GM19351 (cell line): Measurements from ENCODE around the gene OR2C1.

ENCODE experiments used
- ATAC-seq: cut with Tn5 transposase; IDR thresholded peaks from one replicate; pipeline ENCODE4 v1.9.1; 2021; ENCODE audit warnings: mild to moderate bottlenecking, moderate library complexity; ENCODE audit not compliant: unreplicated experiment

OR2C1 gene

DNA sequence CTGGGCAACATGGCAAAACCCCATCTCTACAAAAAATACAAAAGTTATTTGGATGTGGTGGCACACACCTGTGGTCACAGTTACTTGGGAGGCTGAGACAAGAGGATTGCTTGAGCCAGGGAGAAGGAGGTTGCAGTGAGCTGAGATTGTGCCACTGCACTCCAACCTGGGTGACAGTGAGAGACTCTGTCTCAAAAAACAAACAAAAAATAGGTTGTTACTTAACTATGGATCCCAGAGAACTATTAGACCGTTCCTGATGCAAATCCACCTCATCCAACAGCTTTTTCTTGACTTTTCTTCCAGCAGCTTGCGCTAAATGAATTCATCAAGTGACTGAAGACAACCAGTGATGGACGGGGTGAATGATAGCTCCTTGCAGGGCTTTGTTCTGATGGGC, at the start of gene OR2C1:
Gene OR2C1 (plus strand): TSS at position 301 of the 400 bp plus-strand sequence. CDS start 52 bp downstream, at position 353.
- no peak for ATAC-seq

DNA sequence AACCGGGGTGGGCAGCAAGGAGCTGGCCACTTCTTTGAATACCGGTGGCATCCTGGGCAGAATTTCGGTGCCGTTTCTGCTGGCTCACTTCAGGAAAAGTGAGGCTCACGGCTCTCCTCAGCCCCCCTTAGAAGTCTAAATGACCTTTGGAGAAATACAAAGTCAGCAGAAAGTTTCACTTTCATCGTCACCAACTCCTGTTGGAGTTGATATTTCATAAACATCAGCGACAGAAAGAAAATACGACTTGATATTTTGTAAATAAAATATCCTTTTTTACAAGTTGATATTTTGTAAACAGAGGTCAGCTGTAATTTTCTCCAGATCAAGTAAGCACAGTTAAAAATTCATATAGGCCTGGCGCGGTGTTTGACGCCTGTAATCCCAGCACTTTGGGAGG, 49.6 kb upstream of the OR2C1 start:
- no peak for ATAC-seq

DNA sequence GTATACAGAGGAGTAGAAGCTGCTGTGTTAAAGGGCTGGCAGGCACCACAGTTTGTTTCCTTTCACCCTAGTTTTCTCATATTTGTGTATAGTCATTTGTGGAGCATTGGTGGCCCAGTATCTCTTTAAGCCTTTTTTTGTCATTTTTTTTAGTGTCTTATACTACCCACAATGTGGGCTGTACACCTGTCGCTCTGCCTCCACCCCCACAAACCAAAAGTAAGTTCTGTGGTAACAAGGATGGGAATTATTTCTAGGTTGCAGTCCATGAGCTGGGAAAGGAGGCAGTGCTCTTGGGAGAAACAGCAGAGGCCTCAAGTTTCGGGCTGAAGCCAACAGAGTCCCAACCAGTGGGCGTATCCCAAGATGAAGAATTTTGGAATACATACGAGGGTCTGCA, 44.2 kb upstream of the OR2C1 start:
- ATAC-seq, result no peak

DNA sequence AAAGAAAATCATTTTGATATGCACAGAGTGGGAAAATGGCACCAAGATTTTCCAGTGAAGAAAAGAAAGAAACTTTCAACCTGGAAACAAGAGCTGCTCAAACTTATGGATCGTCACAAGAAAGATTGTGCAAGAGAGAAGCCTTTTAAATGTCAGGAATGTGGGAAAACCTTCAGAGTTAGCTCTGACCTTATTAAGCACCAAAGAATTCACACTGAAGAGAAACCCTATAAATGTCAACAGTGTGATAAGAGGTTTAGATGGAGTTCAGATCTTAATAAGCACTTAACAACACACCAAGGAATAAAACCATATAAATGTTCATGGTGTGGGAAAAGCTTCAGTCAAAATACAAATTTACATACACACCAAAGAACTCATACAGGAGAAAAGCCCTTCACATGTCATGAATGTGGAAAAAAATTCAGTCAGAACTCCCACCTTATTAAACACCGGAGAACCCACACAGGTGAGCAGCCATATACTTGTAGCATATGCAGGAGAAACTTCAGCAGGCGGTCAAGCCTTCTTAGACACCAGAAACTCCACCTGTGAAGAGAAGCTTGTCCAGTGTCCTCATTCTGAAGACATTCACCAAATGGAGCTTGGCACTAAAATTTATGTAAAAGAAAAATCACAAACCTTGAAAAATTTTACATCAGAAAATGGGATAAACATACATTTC, 38.2 kb upstream of the OR2C1 start:
- ATAC-seq, result no peak

DNA sequence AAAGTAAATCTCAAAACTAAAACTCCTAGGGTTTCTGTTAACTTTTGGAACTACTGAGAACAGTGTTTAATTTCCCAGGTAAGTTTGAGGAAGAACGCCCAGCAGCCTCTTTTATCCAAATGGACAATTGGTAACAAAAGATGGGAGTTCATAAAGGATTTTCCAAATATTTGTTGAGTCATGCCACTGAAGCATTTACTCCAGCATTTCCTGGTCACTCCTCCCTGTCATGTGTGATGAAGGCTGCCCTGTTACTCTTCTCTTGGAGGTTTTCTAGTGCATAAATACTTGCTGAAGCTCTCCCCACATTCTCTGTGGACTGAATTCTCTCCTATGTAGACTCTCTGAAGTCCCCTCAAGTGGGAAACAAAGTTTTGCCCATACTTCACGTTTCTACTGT, 33.9 kb upstream of the OR2C1 start:
- ATAC-seq, result no peak

DNA sequence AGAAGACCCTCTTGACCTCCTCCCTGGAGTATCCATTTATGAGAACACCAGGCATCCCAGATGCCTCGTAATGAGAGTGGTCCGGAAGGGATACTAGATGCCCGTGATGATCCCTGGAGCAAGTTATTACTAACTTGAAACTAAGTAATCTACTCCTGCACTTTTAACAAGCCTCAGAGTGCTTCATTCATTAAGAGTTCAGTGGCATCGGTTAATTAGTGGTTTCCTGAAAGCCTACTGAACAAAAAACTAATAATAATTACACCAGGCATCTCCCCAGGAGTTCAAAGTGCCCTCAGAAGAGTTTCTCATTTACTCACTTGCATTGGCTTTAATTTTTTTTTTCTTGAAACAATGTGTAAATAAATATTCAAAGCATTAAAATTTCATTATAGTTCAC, 28.2 kb upstream of the OR2C1 start:
- ATAC-seq, result no peak

DNA sequence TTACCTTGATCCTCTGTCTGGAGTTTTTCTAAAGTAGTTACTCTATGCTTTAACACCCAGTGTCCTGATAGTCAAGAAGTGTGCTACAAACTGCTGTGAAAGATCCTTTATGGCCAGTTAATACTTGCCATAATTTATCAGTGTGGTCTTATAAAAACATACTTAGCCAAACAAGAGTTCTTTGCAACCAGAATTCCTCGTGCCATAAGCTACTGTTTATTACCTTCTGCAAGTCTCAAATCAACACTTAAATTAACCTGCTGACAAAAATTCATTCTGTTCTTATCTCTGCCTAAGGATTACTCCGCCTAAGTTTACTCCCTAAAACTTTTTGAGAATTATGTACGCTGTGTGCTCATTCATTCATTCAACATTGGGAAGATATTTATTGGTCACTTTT, 27.6 kb upstream of the OR2C1 start:
- ATAC-seq, result no peak

DNA sequence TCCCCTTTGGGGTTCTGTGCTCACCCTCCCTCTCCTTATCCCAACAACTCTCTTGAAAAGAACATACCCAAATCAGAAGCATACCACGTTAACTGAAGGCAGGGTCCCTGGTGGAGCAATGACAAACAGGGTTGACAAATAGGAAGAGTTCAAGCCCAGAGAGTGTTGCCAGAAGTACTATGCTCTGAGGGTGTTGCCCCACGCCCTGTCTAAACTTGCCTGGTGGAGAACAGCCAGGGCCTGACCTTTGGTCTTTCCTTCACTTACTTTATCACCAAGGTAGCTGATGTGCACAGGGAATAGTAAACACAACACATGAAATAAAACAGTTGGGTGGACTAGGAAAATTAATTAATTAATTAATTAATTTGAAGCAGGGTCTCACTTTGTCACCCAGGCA, 27.0 kb upstream of the OR2C1 start:
- no peak for ATAC-seq

DNA sequence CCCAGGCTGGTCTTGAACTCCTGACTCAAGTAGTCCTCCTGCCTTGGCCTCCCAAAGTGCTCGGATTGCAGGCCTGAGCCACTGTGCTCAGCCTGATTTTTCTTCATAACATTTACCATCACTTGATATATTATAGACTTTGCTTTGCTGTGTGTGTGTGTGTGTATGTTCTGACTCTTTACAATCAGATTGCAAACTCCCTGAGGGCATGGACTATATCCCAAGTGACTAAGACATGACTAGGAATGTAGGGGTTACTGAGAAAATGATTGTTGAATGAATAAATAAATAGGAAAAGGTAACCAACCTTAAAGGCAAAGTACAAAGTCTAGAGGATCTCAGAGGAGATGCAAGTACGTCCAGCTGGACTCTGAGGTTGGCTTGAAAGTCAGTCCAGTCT, 9.6 kb upstream of the OR2C1 start:
- no peak for ATAC-seq

DNA sequence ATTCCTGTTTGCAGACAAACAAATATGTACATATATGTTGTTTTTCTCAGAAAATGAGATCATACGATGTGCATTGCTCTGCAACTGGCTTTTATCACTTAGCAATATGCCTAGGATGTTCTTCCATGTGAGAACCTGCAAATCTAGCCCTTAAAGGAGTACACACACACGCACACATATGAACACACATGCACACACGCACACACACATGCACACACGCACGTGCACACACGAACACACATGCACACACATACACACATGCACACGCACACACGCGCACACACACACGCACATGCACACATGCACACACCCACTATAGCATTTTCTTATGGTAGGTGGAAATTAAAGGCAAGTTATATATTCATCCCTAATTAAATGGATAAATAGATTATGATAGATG, 8.1 kb upstream of the OR2C1 start:
- no peak for ATAC-seq

DNA sequence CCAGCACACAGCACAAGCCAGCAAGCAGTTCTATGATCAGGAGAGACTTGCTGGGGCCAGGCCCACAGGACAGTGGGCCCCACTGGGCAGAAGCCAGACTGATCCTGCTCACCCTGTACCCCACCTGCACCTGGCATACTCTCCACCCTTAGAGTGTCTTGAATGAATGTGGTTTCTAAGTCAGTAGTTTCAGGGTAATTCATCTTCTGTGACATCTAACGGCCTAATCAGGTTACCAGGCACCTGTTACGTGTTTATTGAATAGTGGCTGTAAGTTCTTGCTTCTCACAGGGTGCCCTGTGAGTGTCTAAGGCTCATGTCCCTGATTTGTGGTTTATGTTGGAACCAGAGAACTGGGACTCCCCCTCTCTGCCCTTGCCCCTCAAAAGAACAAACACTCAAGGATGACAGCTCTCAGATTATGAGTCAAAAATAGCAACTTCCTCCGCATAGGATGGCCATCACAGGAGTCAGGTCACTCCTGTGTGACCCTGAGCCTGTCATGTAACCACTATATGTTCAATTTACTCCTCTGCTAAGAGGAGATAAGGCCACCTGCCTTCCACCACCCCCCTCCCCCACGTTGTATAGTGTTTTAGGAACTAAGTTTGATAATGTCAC, 7.0 kb upstream of the OR2C1 start:
- no peak for ATAC-seq

DNA sequence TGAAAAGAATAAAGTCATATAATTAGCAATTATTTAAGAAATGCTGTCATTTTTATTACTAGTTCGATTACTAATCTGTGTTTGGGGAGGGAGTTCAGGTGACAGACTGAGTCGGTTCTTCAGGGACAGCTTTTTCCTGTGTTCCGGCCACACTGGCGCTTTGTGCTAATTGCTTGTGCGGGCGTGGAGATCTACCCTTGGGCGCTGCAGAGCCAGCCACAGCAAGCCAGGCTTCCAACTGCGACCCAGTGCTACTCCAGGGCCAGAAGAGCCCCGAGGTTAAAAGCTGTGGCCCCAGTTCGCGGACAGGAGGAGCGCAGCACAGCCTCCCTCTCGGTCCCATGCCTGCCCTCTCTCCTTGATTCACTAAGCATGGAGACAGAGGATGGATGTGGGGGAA, 6.5 kb upstream of the OR2C1 start:
- no peak for ATAC-seq

DNA sequence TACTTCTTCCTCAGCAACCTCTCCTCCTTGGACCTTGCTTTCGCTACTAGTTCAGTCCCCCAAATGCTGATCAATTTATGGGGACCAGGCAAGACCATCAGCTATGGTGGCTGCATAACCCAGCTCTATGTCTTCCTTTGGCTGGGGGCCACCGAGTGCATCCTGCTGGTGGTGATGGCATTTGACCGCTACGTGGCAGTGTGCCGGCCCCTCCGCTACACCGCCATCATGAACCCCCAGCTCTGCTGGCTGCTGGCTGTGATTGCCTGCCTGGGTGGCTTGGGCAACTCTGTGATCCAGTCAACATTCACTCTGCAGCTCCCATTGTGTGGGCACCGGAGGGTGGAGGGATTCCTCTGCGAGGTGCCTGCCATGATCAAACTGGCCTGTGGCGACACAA, 429 bp downstream of the OR2C1 start:
- no peak for ATAC-seq

DNA sequence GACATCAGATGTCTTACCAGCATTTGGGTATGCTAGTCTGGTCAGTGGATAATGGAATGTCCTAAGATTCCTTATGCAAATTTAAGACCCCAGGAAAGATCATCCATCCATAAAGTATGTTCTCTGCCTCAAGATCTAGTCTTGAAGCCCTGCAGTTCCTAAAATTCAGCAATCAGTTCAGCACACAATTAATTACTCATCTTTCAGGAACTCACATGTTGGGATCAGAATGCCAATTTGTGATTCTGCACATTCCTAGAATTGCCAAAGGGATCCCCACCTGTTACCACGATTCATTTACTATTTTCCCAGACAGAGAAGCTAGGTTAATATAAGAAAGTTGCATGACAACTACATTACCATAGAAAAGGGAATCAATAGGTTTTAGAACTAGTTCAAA, 3.2 kb downstream of the OR2C1 start:
- ATAC-seq, result no peak

DNA sequence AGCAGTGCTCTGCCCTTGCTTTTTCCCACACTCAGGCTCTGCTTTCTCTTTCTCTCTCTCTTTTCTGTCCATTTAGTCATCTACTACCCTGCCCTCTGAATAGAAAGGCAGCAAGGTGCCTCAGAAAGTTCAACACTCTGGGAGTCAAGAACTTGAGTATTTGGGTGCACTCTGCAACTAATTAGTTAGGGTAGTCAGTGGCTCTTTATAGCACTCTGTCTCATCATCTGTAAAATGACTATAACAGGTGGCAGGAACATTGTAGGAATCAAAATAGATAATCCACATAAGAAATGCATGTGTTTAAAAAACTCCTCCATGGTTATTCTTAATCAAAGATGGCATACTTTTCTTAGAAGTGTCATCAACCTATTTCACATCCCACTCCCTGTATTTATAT, 7.2 kb downstream of the OR2C1 start:
- ATAC-seq, result no peak

DNA sequence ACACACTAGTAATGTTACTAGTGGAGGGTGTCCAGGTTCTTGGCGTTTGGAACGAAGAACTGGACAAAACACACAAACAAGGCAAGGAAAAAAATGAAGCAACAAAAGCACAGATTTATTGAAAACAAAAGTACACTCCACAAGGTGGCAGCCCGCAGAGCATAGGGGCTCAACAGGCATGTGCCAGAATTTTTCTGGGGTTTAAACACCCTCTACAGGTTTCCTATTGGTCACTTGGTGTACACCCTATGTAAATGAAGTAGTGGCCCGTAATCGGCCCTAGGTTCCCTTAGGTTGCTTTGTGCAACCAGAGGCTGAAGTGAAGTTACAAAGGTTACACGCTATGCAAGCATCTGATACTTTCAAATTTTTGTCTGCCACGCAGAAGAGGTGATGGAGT, 8.1 kb downstream of the OR2C1 start:
- no peak for ATAC-seq

DNA sequence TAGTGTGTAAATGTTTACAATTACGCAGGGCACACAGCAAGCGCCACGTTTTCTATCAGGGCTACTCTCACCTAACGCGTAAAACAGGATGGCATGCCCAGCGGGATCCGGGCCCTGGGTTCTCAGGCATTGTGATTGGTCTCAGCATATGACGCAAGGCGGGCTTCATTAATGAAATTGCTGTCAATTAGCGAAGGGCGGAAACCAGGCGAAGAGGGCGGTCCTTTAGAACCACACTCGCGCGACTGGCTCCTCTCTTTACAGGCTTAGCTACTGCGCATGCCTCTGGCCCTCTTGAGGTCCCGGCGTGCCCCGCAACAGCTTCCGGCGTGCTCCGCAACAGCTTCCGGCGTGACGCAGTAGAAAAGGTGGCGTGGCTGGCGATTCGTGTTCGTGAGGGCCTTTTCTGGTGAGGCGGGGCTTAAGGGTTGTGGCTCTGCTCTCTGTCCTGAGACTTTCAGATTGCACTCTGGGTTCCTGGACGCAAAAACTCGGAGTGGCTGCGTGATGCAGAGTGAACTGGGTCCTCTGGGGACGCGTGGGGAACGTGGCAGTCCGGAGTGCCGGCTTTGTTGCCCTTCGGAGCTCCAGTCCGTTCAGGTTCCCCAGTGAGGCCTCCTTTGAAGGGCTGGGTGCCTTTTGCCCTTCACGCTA, 9.2 kb downstream of the OR2C1 start:
- ATAC-seq, result peak; percentile 44

DNA sequence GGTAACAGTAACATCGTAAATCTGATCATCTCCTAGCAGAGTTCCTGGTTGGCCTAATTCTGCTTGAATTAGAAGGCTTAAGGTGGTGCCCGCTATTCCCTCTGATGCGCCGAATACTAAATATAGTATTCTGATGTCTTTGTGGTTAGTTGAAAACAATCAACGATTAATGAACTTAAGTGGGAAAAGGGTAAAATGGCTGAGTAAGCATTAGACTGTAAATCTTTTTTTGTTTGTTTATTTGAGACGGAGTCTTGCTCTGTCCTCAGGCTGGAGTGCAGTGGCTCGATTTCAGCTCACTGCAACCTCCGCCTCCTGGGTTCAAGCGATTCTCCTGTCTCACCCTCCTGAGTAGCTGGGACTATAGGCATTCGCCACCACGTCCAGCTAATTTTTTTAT, 13.4 kb downstream of the OR2C1 start:
- ATAC-seq, result no peak

DNA sequence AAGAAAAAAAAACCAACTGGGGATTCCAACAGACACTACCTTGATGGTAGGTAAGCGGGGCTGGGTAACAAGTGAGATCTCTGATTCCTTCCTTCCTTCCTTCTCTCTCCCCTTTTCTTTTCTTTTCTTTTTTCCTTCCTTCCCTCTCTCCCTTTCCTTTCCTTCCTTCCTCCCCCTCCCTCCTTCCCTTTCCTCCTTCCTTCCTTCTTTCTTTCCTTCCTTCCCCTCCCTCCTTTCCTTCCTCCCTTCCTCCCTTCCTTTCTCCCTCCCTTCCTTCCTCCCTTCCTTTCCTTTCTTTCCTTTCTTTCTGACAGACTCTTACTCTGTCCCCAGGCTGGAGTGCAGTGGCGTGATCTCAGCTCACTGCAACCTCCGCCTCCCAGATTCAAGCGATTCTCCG, 20.0 kb downstream of the OR2C1 start:
- ATAC-seq, result no peak

DNA sequence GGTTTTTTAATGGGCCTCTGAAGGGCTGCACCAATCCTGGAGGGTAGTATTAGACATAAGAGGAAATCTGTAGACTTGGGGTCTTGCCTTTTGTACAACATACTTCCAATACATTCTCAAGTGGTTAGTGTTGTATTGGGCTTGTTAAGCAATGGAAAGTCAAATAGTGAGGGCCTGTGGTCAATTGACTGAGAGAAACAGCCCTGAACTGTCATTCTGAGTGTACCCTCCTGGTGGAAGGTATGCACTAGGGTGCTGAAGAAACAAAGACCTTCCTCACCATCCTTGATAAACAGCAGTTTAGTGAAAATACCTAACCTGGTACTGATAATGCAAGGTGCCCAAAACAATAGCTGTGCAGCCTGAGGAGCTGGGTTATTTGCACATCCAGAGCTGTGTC, 22.2 kb downstream of the OR2C1 start:
- no peak for ATAC-seq

DNA sequence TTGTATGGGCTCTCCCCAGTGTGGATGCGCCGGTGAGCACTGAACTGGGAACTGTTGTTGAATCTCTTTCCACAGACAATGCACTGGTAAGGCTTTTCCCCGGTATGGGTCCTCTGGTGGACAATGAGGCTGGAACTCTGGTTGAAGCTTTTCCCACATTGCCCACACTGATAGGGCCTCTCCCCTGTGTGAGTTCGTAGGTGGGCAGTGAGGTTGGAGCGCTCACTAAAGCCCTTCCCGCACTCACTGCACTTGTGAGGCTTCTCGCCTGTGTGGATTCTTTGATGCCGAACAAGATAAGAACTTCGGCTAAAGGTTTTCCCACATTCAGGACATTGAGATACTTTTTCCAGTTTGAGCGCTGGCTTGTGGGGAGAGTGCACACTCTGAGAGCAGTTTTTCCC, 27.4 kb downstream of the OR2C1 start:
- no peak for ATAC-seq

DNA sequence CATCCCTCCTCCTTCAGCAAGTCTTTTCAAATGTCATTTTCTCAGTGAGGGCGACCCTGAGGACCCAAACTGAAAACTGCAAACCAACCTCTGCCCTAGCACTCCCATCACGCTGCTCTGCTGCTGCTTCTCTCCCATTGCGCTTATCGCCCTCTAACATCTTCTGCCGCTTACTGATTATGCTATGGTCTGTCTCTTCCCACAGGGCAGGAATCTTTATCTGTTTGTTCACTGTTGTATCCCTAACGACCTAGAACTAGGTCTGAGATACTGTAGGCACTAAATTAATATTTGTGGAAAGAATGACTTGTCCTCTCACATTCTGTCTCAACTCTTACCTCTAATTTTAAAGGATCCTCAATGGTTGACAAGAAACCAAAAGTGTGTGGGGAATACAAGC, 32.6 kb downstream of the OR2C1 start:
- ATAC-seq, result no peak
